GM13976 (cell line): ENCODE measurements around the gene D2HGDH.
"Not testable (repeated sequence)": the region's sequence is repeated elsewhere in the genome, so short reads cannot be mapped to it uniquely, and the experiment has no call there.

Experiments used
- DNase-seq: peaks from one replicate; pipeline ENCODE4 v3.0.0; 2012; ENCODE audit warnings: low spot score
- CTCF ChIP-seq: IDR thresholded peaks from 2 replicates; pipeline ENCODE4 v1.5.1; 2012; ENCODE audit warnings: borderline replicate concordance, mild to moderate bottlenecking; ENCODE audit not compliant: insufficient read depth; ENCODE audit errors: extremely low read depth, missing control alignments, control extremely low read depth
- in situ Hi-C: fragments of 300-500 bp; cut with MboI; formaldehyde crosslinking; loops from one replicate; pipeline ENCODE4 v1.12.0; 2022; ENCODE audit warnings: low sequenced_read_pairs, mixed read lengths, inconsistent platforms; ENCODE audit not compliant: unreplicated experiment

D2HGDH gene

GRCh38 chr2:241775223-241776177 is 41.1 kb downstream of the D2HGDH start:
- peak; percentile 30 for DNase-seq
- in situ Hi-C loops, result no loop called here

GRCh38 chr2:241776336-241777169 is 42.1 kb downstream of the D2HGDH start, which contains the start of gene GAL3ST2:
GAL3ST2 (plus strand) TSS chr2:241776822; CDS start chr2:241776956, 134 bp downstream.
- DNase-seq, result peak; percentile 23
- in situ Hi-C loops, result no loop called here
- TF ChIP-seq CTCF, result no peak

More at GRCh38 chr2:241775223-241776177, 41.1 kb downstream of the D2HGDH start:
- TF ChIP-seq CTCF, result no peak

GRCh38 chr2:241777170-241777685 is 42.8 kb downstream of the D2HGDH start:
- peak; percentile 27 for DNase-seq
- in situ Hi-C loops, result no loop called here
- no peak for TF ChIP-seq CTCF

GRCh38 chr2:241777686-241778627 is 43.5 kb downstream of the D2HGDH start:
- no peak for TF ChIP-seq CTCF
- in situ Hi-C loops, result no loop called here
- DNase-seq, result peak; percentile 32

- no peak for TF ChIP-seq CTCF
- in situ Hi-C loops, result no loop called here
Measured at GRCh38 chr2:241780939-241781569, 46.6 kb downstream of the D2HGDH start.

GRCh38 chr2:241782053-241782452 is 47.6 kb downstream of the D2HGDH start:
- DNase-seq, in situ Hi-C loops: not testable (repeated sequence)

More at GRCh38 chr2:241780939-241781569, 46.6 kb downstream of the D2HGDH start:
- DNase-seq, result no peak
